HL-60 (cell line): Measurements from ENCODE around the gene PRKCD.
A peak's percentile ranks its signal among the peaks of the same experiment; 100 is the strongest.

Experiments
- DNase-seq, 2 experiments: peaks; one replicate each; pipeline ENCODE4 v3.0.0-alpha.2; 2010 to 2020; ENCODE audit warnings: low read depth in 1 of 2, low spot score in 1 of 2
- H3K27ac ChIP-seq: fragments of 250-450 bp; sonication (Bioruptor Pico); replicated peaks from 2 replicates; pipeline ENCODE4 v1.5.1; 2020; ENCODE audit warnings: mild to moderate bottlenecking, moderate library complexity
- H3K27me3 ChIP-seq: fragments of 250-450 bp; sonication (Bioruptor Pico); 2 replicates; pipeline ENCODE4 v1.5.1; 2021; ENCODE audit warnings: mild to moderate bottlenecking, moderate library complexity; ENCODE audit not compliant: insufficient read depth, poor library complexity, severe bottlenecking
- H3K4me3 ChIP-seq: replicated peaks from 2 replicates; pipeline ENCODE4 v1.5.1; 2011; ENCODE audit warnings: mild to moderate bottlenecking, control low read depth, low read length; ENCODE audit not compliant: insufficient read depth
- CTCF ChIP-seq: IDR thresholded peaks from one replicate; pipeline ENCODE4 v1.5.1; 2011; ENCODE audit warnings: low read length, control low read depth, inconsistent platforms; ENCODE audit not compliant: insufficient read depth
- GABPA ChIP-seq: IDR thresholded peaks from 2 replicates; pipeline ENCODE4 v1.6.1; 2012; ENCODE audit warnings: low read depth
- POLR2AphosphoS5 ChIP-seq: IDR thresholded peaks from 2 replicates; pipeline ENCODE4 v1.6.1; 2012; ENCODE audit warnings: low read depth
- REST ChIP-seq: IDR thresholded peaks from 2 replicates; pipeline ENCODE4 v1.6.1; 2012; ENCODE audit warnings: low read depth; ENCODE audit not compliant: insufficient replicate concordance
- SPI1 ChIP-seq: IDR thresholded peaks from 2 replicates; pipeline ENCODE4 v1.6.1; 2012; ENCODE audit warnings: low read depth, mild to moderate bottlenecking, borderline replicate concordance

Gene PRKCD

GRCh38 chr3:53231532-53232511, 70.8 kb downstream of the PRKCD start:
- TF ChIP-seq CTCF, result no peak
- no peak for TF ChIP-seq SPI1
- peak; percentile 23; the same call in 1 of the 2 replicates for TF ChIP-seq POLR2AphosphoS5
- Histone ChIP-seq H3K27ac (peak overlapping the region; percentile 7; the same call in 1 of the 2 replicates), H3K4me3 (no peak overlapping the region), H3K27me3 (no peaks in the 10 kb centered on the region)
- no peak for DNase-seq

GRCh38 chr3:53232641-53233377, 71.8 kb downstream of the PRKCD start:
- Histone ChIP-seq H3K27me3 (no peaks in the 10 kb centered on the region), H3K27ac (peak overlapping the region; percentile 25), H3K4me3 (no peak overlapping the region)
- peak; percentile 49; the same call in 1 of the 2 replicates for TF ChIP-seq POLR2AphosphoS5
- no peak for TF ChIP-seq SPI1
- DNase-seq, result no peak

GRCh38 chr3:53234130-53234840, 73.3 kb downstream of the PRKCD start:
- Histone ChIP-seq H3K4me3 (no peak overlapping the region), H3K27me3 (no peaks in the 10 kb centered on the region), H3K27ac (0 out of 2 replicates have a peak overlapping the region, but pooled peaks have one; percentile 25)
- no peak for DNase-seq
- TF ChIP-seq REST, result no peak
- peak; percentile 77 for TF ChIP-seq POLR2AphosphoS5

- Histone ChIP-seq H3K27me3 (no peaks in the 10 kb centered on the region), H3K27ac (no peak overlapping the region), H3K4me3 (no peak overlapping the region)
- no peak for TF ChIP-seq SPI1
- TF ChIP-seq GABPA, result no peak
- TF ChIP-seq CTCF, result no peak
- TF ChIP-seq REST, result no peak
- TF ChIP-seq POLR2AphosphoS5, result no peak; the same call in 1 of the 2 replicates
- no peak for DNase-seq
Observed at GRCh38 chr3:53234841-53235232, 73.8 kb downstream of the PRKCD start.
